Keratinocyte (primary cell): ENCODE measurements around the gene BANF2. TPM values are rescaled to one million over a fixed set of nuclear protein-coding genes. Genes with fewer than 3 reads are reported as not detected.

ENCODE experiments used
- DNase-seq: peaks from one replicate; pipeline ENCODE4 v3.0.0-alpha.2; 2011; ENCODE audit warnings: low read depth, missing footprints, low spot score
- FAIRE-seq: peaks from 2 replicates; lab custom pipeline; 2011; peaks lifted over from hg19 to GRCh38; lab: Jason Lieb, UNC
- H2AFZ ChIP-seq: 2 replicates; pipeline ENCODE4 v1.6.0; 2012; ENCODE audit warnings: low read length, control low read depth, inconsistent platforms; ENCODE audit not compliant: control insufficient read depth
- H3K27ac ChIP-seq: 2 replicates; pipeline ENCODE4 v1.5.1; 2011; ENCODE audit warnings: low read length; ENCODE audit not compliant: control insufficient read depth, insufficient read depth
- H3K27me3 ChIP-seq: 3 replicates; pipeline ENCODE4 v1.6.0; 2011; ENCODE audit warnings: low read length; ENCODE audit not compliant: control insufficient read depth, insufficient read depth; ENCODE audit errors: extremely low read depth
- H3K36me3 ChIP-seq, 2 experiments: 2 replicates in 1 of 2; 3 replicates in 1 of 2; pipeline ENCODE4 v1.5.1; 2011; ENCODE audit warnings: low read length in 2 of 2, mild to moderate bottlenecking in 1 of 2; ENCODE audit not compliant: control insufficient read depth in 2 of 2, insufficient read depth in 2 of 2; ENCODE audit errors: extremely low read depth in 1 of 2
- H3K4me1 ChIP-seq: 3 replicates; pipeline ENCODE4 v1.5.1; 2011; ENCODE audit warnings: low read length; ENCODE audit not compliant: control insufficient read depth, insufficient read depth; ENCODE audit errors: extremely low read depth
- H3K4me2 ChIP-seq: 3 replicates; pipeline ENCODE4 v1.6.0; 2011; ENCODE audit warnings: low read depth, low read length; ENCODE audit not compliant: control insufficient read depth, insufficient read depth; ENCODE audit errors: extremely low read depth
- H3K4me3 ChIP-seq, 3 experiments: fragments of 200-600 bp in 1 of 3; sonication (generic) in 1 of 3; 2 replicates in 2 of 3; 3 replicates in 1 of 3; pipeline ENCODE4 v1.5.1; 2011 to 2016; ENCODE audit warnings: low read length in 3 of 3, mild to moderate bottlenecking in 3 of 3, control low read depth in 2 of 3, inconsistent platforms in 1 of 3, low read depth in 1 of 3, mixed read lengths in 1 of 3, mixed run types in 1 of 3, moderate library complexity in 1 of 3; ENCODE audit not compliant: control insufficient read depth in 2 of 3, insufficient read depth in 2 of 3; ENCODE audit errors: extremely low read depth in 1 of 3
- H3K79me2 ChIP-seq: 2 replicates; pipeline ENCODE4 v1.6.0; 2012; ENCODE audit warnings: low read length; ENCODE audit not compliant: control insufficient read depth, insufficient read depth
- H3K9ac ChIP-seq: 3 replicates; pipeline ENCODE4 v1.6.0; 2011; ENCODE audit warnings: low read length; ENCODE audit not compliant: control insufficient read depth, insufficient read depth; ENCODE audit errors: extremely low read depth
- H3K9me1 ChIP-seq: 3 replicates; pipeline ENCODE4 v1.6.0; 2011; ENCODE audit warnings: low read length; ENCODE audit not compliant: control insufficient read depth, insufficient read depth; ENCODE audit errors: extremely low read depth
- H3K9me3 ChIP-seq: 2 replicates; pipeline ENCODE4 v1.5.1; 2012; ENCODE audit warnings: low read depth, low read length; ENCODE audit not compliant: control insufficient read depth
- H4K20me1 ChIP-seq: 3 replicates; pipeline ENCODE4 v1.6.0; 2011; ENCODE audit warnings: low read length; ENCODE audit not compliant: control insufficient read depth, insufficient read depth; ENCODE audit errors: extremely low read depth
- EZH2 ChIP-seq: IDR thresholded peaks from one replicate; pipeline ENCODE4 v1.6.1; 2012; ENCODE audit warnings: inconsistent platforms, mild to moderate bottlenecking, low read length, moderate library complexity
- dilution Hi-C: fragments of 300-500 bp; cut with MboI; formaldehyde crosslinking; loops from one replicate; pipeline ENCODE4 v1.7.0; 2020; ENCODE audit warnings: low sequenced_read_pairs; ENCODE audit not compliant: extremely low pct_ligation_motif_present
- polyA plus RNA-seq, 5 experiments: library from polyadenylated mRNA; depleted of rRNA in 3 of 5; stranded (reverse) in 3 of 5; stranded (forward) in 1 of 5; unstranded in 1 of 5; fragments of >200 nt; gene quantifications; 1 replicate in 1 of 5; 2 replicates in 3 of 5; 3 replicates in 1 of 5; pipeline versions ENCODE4 v1.2.1 to v1.2.3, GENCODE V29; 2011 to 2012; ENCODE audit warnings: missing spikeins in 2 of 5, low read depth in 1 of 5, low replicate concordance in 1 of 5
- TF ChIP-seq, protein P1 (sequence below), 3 experiments: IDR thresholded peaks in 1 of 3; conservative IDR thresholded peaks in 1 of 3; optimal IDR thresholded peaks in 1 of 3; 2 replicates in 2 of 3; 3 replicates in 1 of 3; pipeline versions ENCODE3 to v1.5.1; 2011; ENCODE audit warnings: low read length in 3 of 3, mild to moderate bottlenecking in 3 of 3, moderate library complexity in 2 of 3, control low read depth in 1 of 3, inconsistent platforms in 1 of 3; ENCODE audit not compliant: insufficient read depth in 2 of 3; ENCODE audit errors: extremely low read depth in 1 of 3

BANF2 gene
- polyA plus RNA-seq, 1 donor (not counting 4 experiments of a cell fraction or from before 2014, with no cell fraction given), result not detected

DNA sequence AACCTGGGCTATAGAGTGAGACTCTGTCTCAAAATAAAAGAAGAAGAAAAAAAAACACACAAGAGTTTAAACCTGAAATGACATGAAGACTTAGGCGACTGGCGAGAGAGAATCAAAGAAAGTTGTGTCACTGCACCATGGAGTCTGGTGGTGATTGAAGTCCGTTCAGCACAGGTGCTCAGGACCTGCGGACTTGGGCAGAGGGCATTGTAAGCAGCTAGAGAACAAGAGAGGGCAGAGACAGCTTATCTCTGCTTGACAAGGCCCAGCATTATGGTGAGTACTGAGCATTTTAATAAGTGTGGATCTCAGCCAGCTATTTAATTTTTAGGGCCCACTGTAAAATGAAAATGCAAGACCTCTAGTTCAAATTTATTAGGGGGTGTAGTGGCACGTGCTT, 31.5 kb downstream of the BANF2 start:
- TF ChIP-seq, protein P1, sequence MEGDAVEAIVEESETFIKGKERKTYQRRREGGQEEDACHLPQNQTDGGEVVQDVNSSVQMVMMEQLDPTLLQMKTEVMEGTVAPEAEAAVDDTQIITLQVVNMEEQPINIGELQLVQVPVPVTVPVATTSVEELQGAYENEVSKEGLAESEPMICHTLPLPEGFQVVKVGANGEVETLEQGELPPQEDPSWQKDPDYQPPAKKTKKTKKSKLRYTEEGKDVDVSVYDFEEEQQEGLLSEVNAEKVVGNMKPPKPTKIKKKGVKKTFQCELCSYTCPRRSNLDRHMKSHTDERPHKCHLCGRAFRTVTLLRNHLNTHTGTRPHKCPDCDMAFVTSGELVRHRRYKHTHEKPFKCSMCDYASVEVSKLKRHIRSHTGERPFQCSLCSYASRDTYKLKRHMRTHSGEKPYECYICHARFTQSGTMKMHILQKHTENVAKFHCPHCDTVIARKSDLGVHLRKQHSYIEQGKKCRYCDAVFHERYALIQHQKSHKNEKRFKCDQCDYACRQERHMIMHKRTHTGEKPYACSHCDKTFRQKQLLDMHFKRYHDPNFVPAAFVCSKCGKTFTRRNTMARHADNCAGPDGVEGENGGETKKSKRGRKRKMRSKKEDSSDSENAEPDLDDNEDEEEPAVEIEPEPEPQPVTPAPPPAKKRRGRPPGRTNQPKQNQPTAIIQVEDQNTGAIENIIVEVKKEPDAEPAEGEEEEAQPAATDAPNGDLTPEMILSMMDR (optimal IDR thresholded peaks at IDR 0.05 in 1 of 3, IDR thresholded peaks at IDR 0.05 in 1 of 3, conservative IDR thresholded peaks at IDR 0.05 in 1 of 3; ENCODE audit: extremely low read depth in 1 of 3, insufficient read depth in 2 of 3, low read length in 3 of 3), result no peak
- Histone ChIP-seq H3K4me3 (no peak overlapping the region), H3K4me2 (no peak overlapping the region), H3K36me3 (no peaks in the 10 kb centered on the region), H3K27me3 (no peaks in the 10 kb centered on the region), H4K20me1 (no peaks in the 10 kb centered on the region), H3K79me2 (no peaks in the 10 kb centered on the region), H2AFZ (no peak overlapping the region), H3K9me3 (peaks cover 2% of the 10 kb centered on the region), H3K27ac (no peak overlapping the region), H3K9ac (no peak overlapping the region), H3K4me1 (no peaks in the 10 kb centered on the region), H3K9me1 (peaks cover 2% of the 10 kb centered on the region)
- FAIRE-seq (no peak), DNase-seq (no peak)
- dilution Hi-C loops, result no loop called here

DNA sequence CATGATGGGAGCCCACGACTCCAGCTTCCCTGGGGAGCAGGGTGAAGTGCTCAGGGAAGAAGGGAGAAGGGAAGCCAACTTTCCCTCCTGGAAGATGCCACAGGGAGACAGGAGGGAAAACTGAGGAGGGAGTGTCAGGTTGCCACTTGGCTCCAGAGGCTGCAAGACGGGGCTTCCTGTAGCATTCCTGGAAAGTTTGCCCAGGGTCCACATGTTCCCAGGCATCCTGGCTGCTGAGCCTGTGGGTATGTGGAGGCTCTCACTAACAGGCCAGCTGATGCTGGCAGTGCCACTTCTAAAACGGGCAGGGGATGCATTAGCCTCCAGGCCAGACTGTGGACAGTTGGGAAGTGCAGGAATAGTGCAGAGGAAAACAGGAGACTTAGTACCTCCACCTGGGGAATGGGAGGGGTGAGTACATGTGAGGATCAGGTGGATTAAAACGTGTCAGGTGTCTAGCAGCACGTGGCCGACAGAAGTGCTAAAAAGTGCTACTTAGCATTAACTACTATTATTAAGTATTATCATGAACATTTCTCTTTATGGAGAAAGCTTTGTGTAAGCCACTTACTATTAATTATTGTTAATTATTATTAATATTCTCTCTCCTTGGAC, 33.2 kb downstream of the BANF2 start:
- DNase-seq, result no peak
- H2AFZ ChIP-seq, result no peak overlapping the region
- H3K79me2 ChIP-seq, result no peaks in the 10 kb centered on the region
- dilution Hi-C loops, result no loop called here
- H4K20me1 ChIP-seq, result no peaks in the 10 kb centered on the region
- no peaks in the 10 kb centered on the region for H3K36me3 ChIP-seq
- peaks cover 2% of the 10 kb centered on the region for H3K9me3 ChIP-seq
- H3K9me1 ChIP-seq, result peaks cover 2% of the 10 kb centered on the region
- FAIRE-seq, result no peak
- no peak overlapping the region for H3K4me2 ChIP-seq
- no peak overlapping the region for H3K4me3 ChIP-seq
- no peaks in the 10 kb centered on the region for H3K4me1 ChIP-seq
- no peak overlapping the region for H3K27ac ChIP-seq
- TF ChIP-seq, protein P1 (optimal IDR thresholded peaks at IDR 0.05 in 1 of 3, IDR thresholded peaks at IDR 0.05 in 1 of 3, conservative IDR thresholded peaks at IDR 0.05 in 1 of 3; ENCODE audit: extremely low read depth in 1 of 3, insufficient read depth in 2 of 3, low read length in 3 of 3), result no peak
- no peak for TF ChIP-seq EZH2
- no peak overlapping the region for H3K9ac ChIP-seq
- H3K27me3 ChIP-seq, result no peaks in the 10 kb centered on the region
